Osteocyte (in vitro differentiated cells): ENCODE data around the gene GFI1B. TPM values are rescaled to one million over a fixed set of nuclear protein-coding genes. Genes with fewer than 3 reads are reported as not detected.

Experiments
- DNase-seq: peaks from one replicate; pipeline ENCODE4 v3.0.0; 2021; ENCODE audit warnings: mixed read lengths; ENCODE audit not compliant: unreplicated experiment; ENCODE audit errors: extremely low spot score
- H3K27ac Mint-ChIP-seq: one replicate; pipeline ENCODE4 v1.8.0; 2021; ENCODE audit warnings: mild to moderate bottlenecking, mixed read lengths; ENCODE audit not compliant: unreplicated experiment
- H3K27me3 Mint-ChIP-seq: one replicate; pipeline ENCODE4 v1.8.0; 2021; ENCODE audit warnings: mixed read lengths; ENCODE audit not compliant: unreplicated experiment
- H3K36me3 Mint-ChIP-seq: one replicate; pipeline ENCODE4 v1.8.0; 2021; ENCODE audit warnings: mixed read lengths; ENCODE audit not compliant: unreplicated experiment
- H3K4me1 Mint-ChIP-seq: one replicate; pipeline ENCODE4 v1.8.0; 2021; ENCODE audit warnings: mixed read lengths; ENCODE audit not compliant: unreplicated experiment
- H3K4me3 Mint-ChIP-seq: one replicate; pipeline ENCODE4 v1.8.0; 2021; ENCODE audit warnings: mild to moderate bottlenecking, moderate library complexity, mixed read lengths; ENCODE audit not compliant: unreplicated experiment
- H3K9me3 Mint-ChIP-seq: one replicate; pipeline ENCODE4 v1.8.0; 2021; ENCODE audit warnings: mixed read lengths; ENCODE audit not compliant: unreplicated experiment
- CTCF ChIP-seq: fragments of 200-600 bp; sonication (generic); IDR thresholded peaks from 2 replicates; pipeline ENCODE4 v1.5.0; 2021; ENCODE audit warnings: antibody characterized with exemption, mild to moderate bottlenecking, moderate library complexity
- long read RNA-seq: library from polyadenylated mRNA; unstranded; transcript quantifications from one replicate; pipeline ENCODE4 v2.0.0, GENCODE V29; 2021
- total RNA-seq: library from RNA; stranded (reverse); gene quantifications from 2 replicates; pipeline ENCODE4 v1.2.1, GENCODE V29; 2021

The GFI1B gene
- not detected in 2 replicates for total RNA-seq
- long read RNA-seq = 0 reads

GRCh38 chr9:132978451-132979131, at the start of gene GFI1B:
TSS of gene GFI1B (plus strand) at chr9:132978694. CDS start at chr9:132986679, 7,985 bp downstream.
- no peak for DNase-seq
- H3K36me3 Mint-ChIP-seq = no peaks in the 10 kb centered on the region
- no peaks in the 10 kb centered on the region for H3K4me1 Mint-ChIP-seq
- no peak for TF ChIP-seq CTCF
- no peak within 1 kb of the TSS for H3K27ac Mint-ChIP-seq
- no peaks in the 10 kb centered on the region for H3K9me3 Mint-ChIP-seq
- H3K27me3 Mint-ChIP-seq = peaks cover 61% of the 10 kb centered on the region
- H3K4me3 Mint-ChIP-seq = no peak within 1 kb of the TSS

- Mint-ChIP-seq H3K4me1 (no peaks in the 10 kb centered on the region), H3K9me3 (no peaks in the 10 kb centered on the region), H3K27me3 (no peaks in the 10 kb centered on the region), H3K36me3 (peaks cover 41% of the 10 kb centered on the region), H3K27ac (no peak overlapping the region), H3K4me3 (no peak overlapping the region)
- DNase-seq = no peak
- no peak for TF ChIP-seq CTCF
These were observed 47.2 kb upstream of the GFI1B start for GRCh38 chr9:132931178-132931735.

- Mint-ChIP-seq H3K9me3 (no peaks in the 10 kb centered on the region), H3K27ac (no peak overlapping the region), H3K36me3 (peaks cover 23% of the 10 kb centered on the region), H3K27me3 (no peaks in the 10 kb centered on the region), H3K4me3 (no peak overlapping the region), H3K4me1 (no peaks in the 10 kb centered on the region)
- DNase-seq = no peak
- TF ChIP-seq CTCF = no peak
These were observed 43.5 kb upstream of the GFI1B start for GRCh38 chr9:132935026-132935425.

GRCh38 chr9:132937463-132937901, 41.0 kb upstream of the GFI1B start:
- peaks cover 11% of the 10 kb centered on the region for H3K36me3 Mint-ChIP-seq
- H3K4me1 Mint-ChIP-seq = peaks cover 6% of the 10 kb centered on the region
- no peak overlapping the region for H3K4me3 Mint-ChIP-seq
- H3K27ac Mint-ChIP-seq = no peak overlapping the region
- H3K9me3 Mint-ChIP-seq = no peaks in the 10 kb centered on the region
- no peaks in the 10 kb centered on the region for H3K27me3 Mint-ChIP-seq
- TF ChIP-seq CTCF = no peak
- no peak for DNase-seq

- H3K4me1 Mint-ChIP-seq = peaks cover 20% of the 10 kb centered on the region
- DNase-seq = no peak
- no peaks in the 10 kb centered on the region for H3K27me3 Mint-ChIP-seq
These were observed 39.3 kb upstream of the GFI1B start for GRCh38 chr9:132939169-132939568.

More at GRCh38 chr9:132939169-132939568, 39.3 kb upstream of the GFI1B start:
- no peak overlapping the region for H3K27ac Mint-ChIP-seq
- H3K9me3 Mint-ChIP-seq = no peaks in the 10 kb centered on the region
- TF ChIP-seq CTCF = no peak
- no peaks in the 10 kb centered on the region for H3K36me3 Mint-ChIP-seq
- no peak overlapping the region for H3K4me3 Mint-ChIP-seq
